ENCODE data around the gene ATCAY. TPM values are rescaled to one million over a fixed set of nuclear protein-coding genes. Genes with fewer than 3 reads are reported as not detected.

ATCAY gene
- polyA plus RNA-seq, 3 donors: not detected

DNA sequence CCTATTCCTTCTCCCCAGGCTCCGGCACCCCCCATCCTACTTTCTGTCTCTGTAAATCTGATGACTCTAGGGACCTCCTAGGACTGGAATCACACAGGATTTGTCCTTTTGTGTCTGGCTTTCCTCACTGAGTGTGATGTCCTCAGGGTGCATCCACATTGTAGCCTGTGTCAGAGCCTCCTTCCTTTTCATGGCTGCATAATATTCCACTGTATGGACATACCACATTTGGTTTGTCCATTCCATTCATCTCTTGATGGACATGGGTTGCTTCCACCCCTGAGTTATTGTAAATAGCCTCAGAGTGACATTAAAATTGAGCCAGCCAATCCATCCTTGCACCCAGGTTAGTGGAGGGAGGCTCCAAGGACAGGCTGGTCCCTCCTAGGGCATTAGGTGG lies 29.6 kb downstream of the ATCAY start:
- 100% methylated on average over 1 of the region's 1 CpG for WGBS (ENCODE audit: insufficient coverage)
- H3K27me3 ChIP-seq (ENCODE audit: control insufficient read depth in 2 of 2, insufficient read depth in 2 of 2, low read length in 2 of 2): no peaks in the 10 kb centered on the region

DNA sequence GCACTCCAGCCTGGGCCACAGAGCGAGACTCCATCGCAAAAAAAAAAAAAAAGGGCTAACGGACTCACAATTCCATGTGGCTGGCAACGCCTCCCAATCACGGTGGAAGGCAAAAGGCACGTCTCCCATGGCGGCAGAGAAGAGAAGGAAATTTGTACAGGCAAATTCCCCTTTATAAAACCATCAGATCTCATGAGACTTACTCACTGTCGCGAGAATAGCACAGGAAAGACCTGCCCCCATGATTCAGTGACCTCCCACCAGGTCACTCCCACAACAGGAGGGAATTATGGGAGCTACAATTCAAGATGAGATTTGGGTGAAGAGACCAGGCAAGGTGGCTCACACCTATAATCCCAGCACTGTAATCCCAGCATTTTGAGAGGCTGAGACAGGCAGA lies 33.7 kb downstream of the ATCAY start:
- peaks cover 0 to 2% (median 1%) of the 10 kb centered on the region in 3 donors for H3K27me3 Mint-ChIP-seq (ENCODE audit: low read depth in 3 of 3)
- Histone ChIP-seq H3K36me3 (replicated peaks in 1 of 2; ENCODE audit: control insufficient read depth in 1 of 2, insufficient read depth in 2 of 2, low read length in 2 of 2) (no peaks in the 10 kb centered on the region), H3K4me1 (ENCODE audit: control insufficient read depth in 1 of 2, insufficient read depth in 2 of 2, low read length in 2 of 2) (no peaks in the 10 kb centered on the region), H3K79me2 (ENCODE audit: insufficient read depth, low read length) (no peaks in the 10 kb centered on the region), H3K9me3 (replicated peaks in 1 of 2; ENCODE audit: control insufficient read depth in 1 of 2, insufficient read depth in 1 of 2, low read length in 2 of 2) (peaks cover 9 to 16% of the 10 kb centered on the region in 2 donors), H3K9ac (ENCODE audit: insufficient read depth, low read length, poor library complexity, severe bottlenecking) (no peak overlapping the region), H4K20me1 (ENCODE audit: insufficient read depth, low read length) (no peaks in the 10 kb centered on the region), H3K27ac (ENCODE audit: low read depth in 1 of 2, low read length in 2 of 2) (no peak overlapping the region), H3K4me2 (replicated peaks; ENCODE audit: extremely low read depth, low read length, poor library complexity, severe bottlenecking) (no peak overlapping the region), H2AFZ (ENCODE audit: insufficient read depth, low read depth, low read length, poor library complexity, severe bottlenecking) (no peak overlapping the region), H3K4me3 (replicated peaks in 1 of 3; ENCODE audit: low read depth in 2 of 3, low read length in 3 of 3) (no peak overlapping the region), H3K27me3 (ENCODE audit: control insufficient read depth in 2 of 2, insufficient read depth in 2 of 2, low read length in 2 of 2) (no peaks in the 10 kb centered on the region)
- intact Hi-C loops (cut with micrococcal nuclease): no loop called here
- H3K9me3 Mint-ChIP-seq: peaks cover 10 to 19% (median 16%) of the 10 kb centered on the region in 7 donors
- DNase-seq: no peak
- TF ChIP-seq, protein P1, sequence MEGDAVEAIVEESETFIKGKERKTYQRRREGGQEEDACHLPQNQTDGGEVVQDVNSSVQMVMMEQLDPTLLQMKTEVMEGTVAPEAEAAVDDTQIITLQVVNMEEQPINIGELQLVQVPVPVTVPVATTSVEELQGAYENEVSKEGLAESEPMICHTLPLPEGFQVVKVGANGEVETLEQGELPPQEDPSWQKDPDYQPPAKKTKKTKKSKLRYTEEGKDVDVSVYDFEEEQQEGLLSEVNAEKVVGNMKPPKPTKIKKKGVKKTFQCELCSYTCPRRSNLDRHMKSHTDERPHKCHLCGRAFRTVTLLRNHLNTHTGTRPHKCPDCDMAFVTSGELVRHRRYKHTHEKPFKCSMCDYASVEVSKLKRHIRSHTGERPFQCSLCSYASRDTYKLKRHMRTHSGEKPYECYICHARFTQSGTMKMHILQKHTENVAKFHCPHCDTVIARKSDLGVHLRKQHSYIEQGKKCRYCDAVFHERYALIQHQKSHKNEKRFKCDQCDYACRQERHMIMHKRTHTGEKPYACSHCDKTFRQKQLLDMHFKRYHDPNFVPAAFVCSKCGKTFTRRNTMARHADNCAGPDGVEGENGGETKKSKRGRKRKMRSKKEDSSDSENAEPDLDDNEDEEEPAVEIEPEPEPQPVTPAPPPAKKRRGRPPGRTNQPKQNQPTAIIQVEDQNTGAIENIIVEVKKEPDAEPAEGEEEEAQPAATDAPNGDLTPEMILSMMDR (IDR thresholded peaks at IDR 0.05): no peak
- no peak overlapping the region for H3K4me3 Mint-ChIP-seq
- H3K4me1 Mint-ChIP-seq: no peaks in the 10 kb centered on the region
- WGBS (ENCODE audit: insufficient coverage): 100% methylated on average over 1 of the region's 9 CpGs
- H3K36me3 Mint-ChIP-seq: no peaks in the 10 kb centered on the region
- peak overlapping the region in 1 of 7 donors; percentile 41 for H3K27ac Mint-ChIP-seq

More for the DNA sequence above, 29.6 kb downstream of the ATCAY start:
- Mint-ChIP-seq H3K4me1 (no peaks in the 10 kb centered on the region), H3K27ac (peak overlapping the region in 1 of 7 donors; percentile 53), H3K27me3 (ENCODE audit: low read depth in 3 of 3) (peaks cover 3 to 8% (median 8%) of the 10 kb centered on the region in 3 donors), H3K4me3 (no peak overlapping the region), H3K36me3 (no peaks in the 10 kb centered on the region), H3K9me3 (peaks cover 10 to 19% (median 17%) of the 10 kb centered on the region in 7 donors)
- Histone ChIP-seq H3K4me2 (replicated peaks; ENCODE audit: extremely low read depth, low read length, poor library complexity, severe bottlenecking) (no peak overlapping the region), H3K9ac (ENCODE audit: insufficient read depth, low read length, poor library complexity, severe bottlenecking) (no peak overlapping the region), H3K79me2 (ENCODE audit: insufficient read depth, low read length) (no peaks in the 10 kb centered on the region), H3K4me3 (replicated peaks in 1 of 3; ENCODE audit: low read depth in 2 of 3, low read length in 3 of 3) (no peak overlapping the region), H3K27ac (ENCODE audit: low read depth in 1 of 2, low read length in 2 of 2) (no peak overlapping the region), H3K4me1 (ENCODE audit: control insufficient read depth in 1 of 2, insufficient read depth in 2 of 2, low read length in 2 of 2) (no peaks in the 10 kb centered on the region), H4K20me1 (ENCODE audit: insufficient read depth, low read length) (no peaks in the 10 kb centered on the region), H3K9me3 (replicated peaks in 1 of 2; ENCODE audit: control insufficient read depth in 1 of 2, insufficient read depth in 1 of 2, low read length in 2 of 2) (peaks cover 9 to 18% of the 10 kb centered on the region in 2 donors), H3K36me3 (replicated peaks in 1 of 2; ENCODE audit: control insufficient read depth in 1 of 2, insufficient read depth in 2 of 2, low read length in 2 of 2) (no peaks in the 10 kb centered on the region), H2AFZ (ENCODE audit: insufficient read depth, low read depth, low read length, poor library complexity, severe bottlenecking) (no peak overlapping the region)
- TF ChIP-seq, protein P1 (IDR thresholded peaks at IDR 0.05): no peak
- intact Hi-C loops (cut with micrococcal nuclease): no loop called here
- no peak for DNase-seq
